ENCODE data around the gene SLC43A3. TPM values are rescaled to one million over a fixed set of nuclear protein-coding genes. Genes with fewer than 3 reads are reported as not detected.

The SLC43A3 gene
- total and polyA plus RNA-seq, 2 experiments from 2014 or later, result 23.2 to 33.3 TPM

DNA sequence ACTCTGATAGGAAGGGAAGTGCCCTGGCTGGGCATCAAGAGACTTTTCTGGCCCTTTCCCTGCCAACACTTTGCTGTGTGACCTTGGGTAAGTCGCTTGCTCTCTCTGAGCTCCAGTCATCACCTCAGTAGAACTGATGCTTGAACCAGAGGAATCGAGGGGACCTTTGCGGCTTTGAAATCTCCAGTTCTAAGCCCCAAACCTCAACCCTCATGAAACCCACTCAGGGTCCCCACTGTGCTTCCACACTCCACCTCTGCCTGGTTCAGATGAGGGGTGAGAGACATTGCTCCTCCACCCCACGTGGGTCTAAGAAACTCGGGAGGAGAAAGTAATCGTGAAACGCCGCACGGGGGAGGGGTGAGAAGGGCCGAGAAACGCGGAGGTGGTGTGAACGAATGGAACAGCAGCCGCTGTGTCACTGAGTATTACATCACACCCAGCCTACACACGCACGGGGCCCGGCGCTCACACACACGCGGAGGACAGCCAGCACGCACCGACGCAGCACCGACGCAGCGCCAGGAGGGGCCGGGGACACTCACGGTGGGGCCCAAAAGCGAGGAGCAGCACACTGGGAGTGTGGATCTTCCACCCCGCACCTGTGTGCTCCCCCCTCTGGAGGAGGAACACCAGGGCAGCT, 37.7 kb upstream of the SLC43A3 start:
- Histone ChIP-seq H3K79me2 (ENCODE audit: insufficient read depth) (no peaks in the 10 kb centered on the region), H3F3A (ENCODE audit: insufficient read depth) (no peaks in the 10 kb centered on the region), H3K9ac (no peak overlapping the region), H3K27me3 (replicated peaks; ENCODE audit: insufficient read depth) (peaks cover 6% of the 10 kb centered on the region), H3K9me2 (ENCODE audit: insufficient read depth) (no peaks in the 10 kb centered on the region), H3K4me2 (ENCODE audit: unreplicated experiment) (no peak overlapping the region), H3K9me3 (ENCODE audit: low read depth) (no peaks in the 10 kb centered on the region), H2AFZ (no peak overlapping the region), H3K4me1 (ENCODE audit: insufficient read depth) (no peaks in the 10 kb centered on the region; the same call in 1 of the 2 replicates), H3K4me3 (no peak overlapping the region), H3K27ac (no peak overlapping the region), H4K20me1 (ENCODE audit: insufficient read depth) (no peaks in the 10 kb centered on the region), H3K36me3 (ENCODE audit: low read depth) (no peaks in the 10 kb centered on the region)
- in situ Hi-C loops (cut with MboI), result no loop called here
- DNase-seq, result no peak
- 77 to 82% methylated on average over 16 to 30 of the region's 30 CpGs for WGBS, 2 experiments (ENCODE audit: low coverage in 1 of 2, low lambda C conversion rate in 2 of 2, missing lambda C conversion rate in 2 of 2)
- TF ChIP-seq EZH2phosphoT487 (IDR thresholded peaks at IDR 0.05; ENCODE audit: insufficient read depth, low read depth), result no peak
- TF ChIP-seq EZH2 (IDR thresholded peaks at IDR 0.05; ENCODE audit: insufficient read depth, poor library complexity, severe bottlenecking), result no peak

DNA sequence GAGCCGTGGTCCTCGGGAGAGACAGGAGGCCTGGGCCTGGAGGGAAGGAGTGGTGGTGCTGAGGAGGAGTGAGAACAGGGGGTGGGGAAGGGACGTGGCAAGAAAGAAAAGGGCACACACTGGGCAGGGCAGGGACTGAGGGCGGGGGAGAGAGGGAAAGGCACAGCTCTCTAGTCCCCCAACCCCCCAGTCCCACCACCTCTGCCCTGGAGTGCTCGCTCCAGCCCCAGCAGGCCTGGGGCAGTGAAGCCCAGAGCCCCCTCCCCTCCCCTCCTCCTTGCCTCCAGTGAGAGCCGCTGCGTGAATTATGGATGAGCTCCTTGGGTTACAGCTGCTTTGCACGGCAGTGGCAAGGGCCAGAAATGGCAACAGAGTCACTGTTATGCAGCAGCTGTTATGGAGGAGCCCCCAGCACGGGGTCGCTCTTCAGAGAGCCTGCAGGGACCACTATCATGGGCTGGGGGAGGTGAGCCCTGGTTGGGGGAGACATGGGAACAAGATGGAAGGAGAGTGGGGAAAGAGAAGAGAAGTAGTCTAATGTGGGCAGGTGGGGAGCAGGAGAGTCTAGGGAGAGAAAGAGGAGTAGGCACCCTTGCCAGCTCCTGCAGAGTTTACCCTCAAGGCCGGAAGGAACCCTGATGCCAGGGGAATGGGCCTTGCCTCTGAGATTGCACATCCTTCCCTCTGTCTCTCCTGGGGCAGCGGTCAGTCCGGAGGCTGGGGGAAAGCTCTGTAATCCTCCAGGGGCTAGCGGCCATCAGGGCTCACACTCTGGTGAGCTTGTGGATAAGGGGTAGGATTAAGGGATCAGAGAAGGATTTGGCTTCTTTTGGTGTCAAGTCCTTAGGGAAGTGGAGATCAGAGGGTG, 37.0 kb upstream of the SLC43A3 start:
- no peak for DNase-seq
- no peaks in the 10 kb centered on the region for H3F3A ChIP-seq (ENCODE audit: insufficient read depth)
- no peak overlapping the region for H3K9ac ChIP-seq
- in situ Hi-C loops (cut with MboI), result no loop called here
- no peak overlapping the region for H3K4me3 ChIP-seq
- H3K9me2 ChIP-seq (ENCODE audit: insufficient read depth), result no peaks in the 10 kb centered on the region
- H3K27ac ChIP-seq, result no peak overlapping the region
- H3K79me2 ChIP-seq (ENCODE audit: insufficient read depth), result no peaks in the 10 kb centered on the region
- no peaks in the 10 kb centered on the region for H3K36me3 ChIP-seq (ENCODE audit: low read depth)
- H4K20me1 ChIP-seq (ENCODE audit: insufficient read depth), result no peaks in the 10 kb centered on the region
- H3K4me2 ChIP-seq (ENCODE audit: unreplicated experiment), result no peak overlapping the region
- 82 to 93% methylated on average over 12 to 14 of the region's 14 CpGs for WGBS, 2 experiments (ENCODE audit: low coverage in 1 of 2, low lambda C conversion rate in 2 of 2, missing lambda C conversion rate in 2 of 2)
- no peak overlapping the region for H2AFZ ChIP-seq
- peaks cover 10% of the 10 kb centered on the region for H3K27me3 ChIP-seq (replicated peaks; ENCODE audit: insufficient read depth)
- H3K9me3 ChIP-seq (ENCODE audit: low read depth), result no peaks in the 10 kb centered on the region
- no peak for TF ChIP-seq EZH2phosphoT487 (IDR thresholded peaks at IDR 0.05; ENCODE audit: insufficient read depth, low read depth)
- no peak for TF ChIP-seq EZH2 (IDR thresholded peaks at IDR 0.05; ENCODE audit: insufficient read depth, poor library complexity, severe bottlenecking)
- H3K4me1 ChIP-seq (ENCODE audit: insufficient read depth), result no peaks in the 10 kb centered on the region; the same call in 1 of the 2 replicates

DNA sequence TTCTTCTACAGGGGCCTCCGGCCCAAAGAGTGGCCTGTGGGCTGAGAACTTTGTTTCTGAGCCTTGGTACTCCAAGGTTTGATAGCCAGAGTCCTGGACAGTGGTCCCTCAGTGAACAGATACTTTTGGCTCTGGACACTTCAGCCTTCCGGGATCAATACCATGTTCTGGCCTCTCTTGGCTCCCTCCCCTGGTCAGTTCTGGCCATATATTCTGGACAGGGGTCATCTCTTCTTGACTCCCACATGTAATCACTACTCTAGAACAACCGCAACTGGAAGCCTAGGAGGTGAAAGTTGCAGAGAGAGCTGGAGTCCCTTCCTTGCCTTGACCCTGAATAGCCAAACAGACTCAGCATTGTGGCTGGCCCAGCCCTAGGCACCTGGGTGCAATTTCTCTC, 35.7 kb upstream of the SLC43A3 start:
- no peak overlapping the region for H3K9ac ChIP-seq
- H2AFZ ChIP-seq, result no peak overlapping the region
- H3K9me2 ChIP-seq (ENCODE audit: insufficient read depth), result no peaks in the 10 kb centered on the region
- no peaks in the 10 kb centered on the region for H3F3A ChIP-seq (ENCODE audit: insufficient read depth)
- H3K36me3 ChIP-seq (ENCODE audit: low read depth), result no peaks in the 10 kb centered on the region
- no peaks in the 10 kb centered on the region for H4K20me1 ChIP-seq (ENCODE audit: insufficient read depth)
- H3K4me1 ChIP-seq (ENCODE audit: insufficient read depth), result no peaks in the 10 kb centered on the region; the same call in 1 of the 2 replicates
- H3K4me3 ChIP-seq, result no peak overlapping the region
- in situ Hi-C loops (cut with MboI), result no loop called here
- H3K27ac ChIP-seq, result no peak overlapping the region
- no peaks in the 10 kb centered on the region for H3K9me3 ChIP-seq (ENCODE audit: low read depth)
- H3K4me2 ChIP-seq (ENCODE audit: unreplicated experiment), result no peak overlapping the region
- TF ChIP-seq EZH2phosphoT487 (IDR thresholded peaks at IDR 0.05; ENCODE audit: insufficient read depth, low read depth), result no peak
- no peak for TF ChIP-seq EZH2 (IDR thresholded peaks at IDR 0.05; ENCODE audit: insufficient read depth, poor library complexity, severe bottlenecking)
- WGBS, 2 experiments (ENCODE audit: low coverage in 1 of 2, low lambda C conversion rate in 2 of 2, missing lambda C conversion rate in 2 of 2), result 95% methylated on average over 3 of the region's 3 CpGs
- no peaks in the 10 kb centered on the region for H3K79me2 ChIP-seq (ENCODE audit: insufficient read depth)
- no peak for DNase-seq
- H3K27me3 ChIP-seq (replicated peaks; ENCODE audit: insufficient read depth), result peaks cover 10% of the 10 kb centered on the region

DNA sequence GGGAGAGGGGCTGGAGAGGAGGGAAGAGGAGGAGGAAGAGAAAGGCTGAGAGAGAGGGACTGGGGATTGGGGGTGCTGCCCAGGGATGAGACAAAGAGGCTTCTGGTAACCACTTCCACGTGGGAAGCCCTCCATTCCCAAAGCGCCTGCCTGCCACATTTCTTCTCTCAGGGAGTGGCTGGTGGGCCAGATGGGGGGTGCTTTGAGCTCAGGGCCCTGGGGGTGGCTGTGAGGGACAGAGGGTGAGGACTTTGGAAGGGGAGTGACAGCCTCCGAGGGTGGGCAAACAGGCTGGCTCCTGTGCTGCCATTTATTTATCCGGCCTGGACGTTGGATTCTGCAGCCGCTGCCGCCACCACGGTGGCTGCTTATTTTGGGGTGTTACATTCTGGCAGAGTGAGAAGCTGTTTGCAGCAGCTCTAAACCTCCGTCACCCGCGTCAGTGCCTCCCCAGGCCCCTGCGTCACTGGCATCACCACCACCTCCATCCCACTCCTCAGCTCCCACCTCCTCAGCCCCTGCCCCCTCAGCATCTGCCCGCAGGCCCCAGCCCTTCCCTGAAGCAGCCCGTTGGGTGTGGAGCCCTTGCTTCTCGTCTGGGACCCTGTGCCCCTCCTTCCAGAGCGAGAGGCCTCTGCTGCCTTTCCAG, 35.0 kb upstream of the SLC43A3 start:
- no peak for DNase-seq
- Histone ChIP-seq H3K4me1 (ENCODE audit: insufficient read depth) (no peaks in the 10 kb centered on the region; the same call in 1 of the 2 replicates), H4K20me1 (ENCODE audit: insufficient read depth) (no peaks in the 10 kb centered on the region), H3K27ac (no peak overlapping the region), H3K9ac (no peak overlapping the region), H3K9me2 (ENCODE audit: insufficient read depth) (no peaks in the 10 kb centered on the region), H3K4me2 (ENCODE audit: unreplicated experiment) (no peak overlapping the region), H3K27me3 (replicated peaks; ENCODE audit: insufficient read depth) (peaks cover 10% of the 10 kb centered on the region), H3K36me3 (ENCODE audit: low read depth) (no peaks in the 10 kb centered on the region), H3K79me2 (ENCODE audit: insufficient read depth) (no peaks in the 10 kb centered on the region), H3F3A (ENCODE audit: insufficient read depth) (no peaks in the 10 kb centered on the region), H3K9me3 (ENCODE audit: low read depth) (no peaks in the 10 kb centered on the region), H3K4me3 (no peak overlapping the region), H2AFZ (no peak overlapping the region)
- whole genome bisulfite sequencing, 2 experiments (ENCODE audit: low coverage in 1 of 2, low lambda C conversion rate in 2 of 2, missing lambda C conversion rate in 2 of 2), result 86 to 94% methylated on average over 11 to 16 of the region's 16 CpGs
- TF ChIP-seq EZH2 (IDR thresholded peaks at IDR 0.05; ENCODE audit: insufficient read depth, poor library complexity, severe bottlenecking), result no peak
- TF ChIP-seq EZH2phosphoT487 (IDR thresholded peaks at IDR 0.05; ENCODE audit: insufficient read depth, low read depth), result no peak
- in situ Hi-C loops (cut with MboI), result no loop called here
